ENCODE results near the gene CAPN14.

GRCh38 chr2:31141443-31142085 is 75.8 kb downstream of the CAPN14 start:
- TF ChIP-seq, protein P1, sequence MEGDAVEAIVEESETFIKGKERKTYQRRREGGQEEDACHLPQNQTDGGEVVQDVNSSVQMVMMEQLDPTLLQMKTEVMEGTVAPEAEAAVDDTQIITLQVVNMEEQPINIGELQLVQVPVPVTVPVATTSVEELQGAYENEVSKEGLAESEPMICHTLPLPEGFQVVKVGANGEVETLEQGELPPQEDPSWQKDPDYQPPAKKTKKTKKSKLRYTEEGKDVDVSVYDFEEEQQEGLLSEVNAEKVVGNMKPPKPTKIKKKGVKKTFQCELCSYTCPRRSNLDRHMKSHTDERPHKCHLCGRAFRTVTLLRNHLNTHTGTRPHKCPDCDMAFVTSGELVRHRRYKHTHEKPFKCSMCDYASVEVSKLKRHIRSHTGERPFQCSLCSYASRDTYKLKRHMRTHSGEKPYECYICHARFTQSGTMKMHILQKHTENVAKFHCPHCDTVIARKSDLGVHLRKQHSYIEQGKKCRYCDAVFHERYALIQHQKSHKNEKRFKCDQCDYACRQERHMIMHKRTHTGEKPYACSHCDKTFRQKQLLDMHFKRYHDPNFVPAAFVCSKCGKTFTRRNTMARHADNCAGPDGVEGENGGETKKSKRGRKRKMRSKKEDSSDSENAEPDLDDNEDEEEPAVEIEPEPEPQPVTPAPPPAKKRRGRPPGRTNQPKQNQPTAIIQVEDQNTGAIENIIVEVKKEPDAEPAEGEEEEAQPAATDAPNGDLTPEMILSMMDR (IDR thresholded peaks at IDR 0.05), result no peak
- TF ChIP-seq POLR2A (IDR thresholded peaks at IDR 0.05), result no peak

Measured in lower leg skin (tissue), 3 donors.